Ramos (cell line): ENCODE data around the gene OR14I1.

ENCODE experiments used
- in situ Hi-C: fragments of 300-500 bp; cut with MboI; formaldehyde crosslinking; loops from one replicate; pipeline ENCODE4 v1.14.3; 2022; ENCODE audit warnings: low sequenced_read_pairs; ENCODE audit not compliant: unreplicated experiment

The OR14I1 gene

GRCh38 chr1:248702714-248703113, at the start of gene OR14I1:
Gene OR14I1 (minus strand): TSS chr1:248702766.
- in situ Hi-C loops, result no loop called here

GRCh38 chr1:248751635-248752034, 49.1 kb upstream of the OR14I1 start:
- in situ Hi-C loops, result no loop called here

- in situ Hi-C loops, result no loop called here
Measured at GRCh38 chr1:248751142-248751541, 48.6 kb upstream of the OR14I1 start.

GRCh38 chr1:248750496-248750895, 47.9 kb upstream of the OR14I1 start:
- in situ Hi-C loops, result no loop called here

GRCh38 chr1:248748211-248748610, 45.6 kb upstream of the OR14I1 start:
- in situ Hi-C loops, result no loop called here

- in situ Hi-C loops, result no loop called here
Measured at GRCh38 chr1:248740876-248741275, 38.3 kb upstream of the OR14I1 start.

GRCh38 chr1:248739572-248740205, 37.1 kb upstream of the OR14I1 start:
- in situ Hi-C loops, result no loop called here

- in situ Hi-C loops, result no loop called here
Measured at GRCh38 chr1:248737457-248737856, 34.9 kb upstream of the OR14I1 start.

- in situ Hi-C loops, result no loop called here
Measured at GRCh38 chr1:248736977-248737376, 34.4 kb upstream of the OR14I1 start.

- in situ Hi-C loops, result no loop called here
Measured at GRCh38 chr1:248733566-248733965, 31.0 kb upstream of the OR14I1 start.

- in situ Hi-C loops, result no loop called here
Measured at GRCh38 chr1:248730507-248731335, 28.2 kb upstream of the OR14I1 start.

- in situ Hi-C loops, result no loop called here
Measured at GRCh38 chr1:248714248-248714647, 11.7 kb upstream of the OR14I1 start.

- in situ Hi-C loops, result no loop called here
Measured at GRCh38 chr1:248710305-248710900, 7.8 kb upstream of the OR14I1 start.

- in situ Hi-C loops, result no loop called here
Measured at GRCh38 chr1:248704606-248705005, 2.0 kb upstream of the OR14I1 start.

- in situ Hi-C loops, result no loop called here
Measured at GRCh38 chr1:248703674-248704073, 1.1 kb upstream of the OR14I1 start.

- in situ Hi-C loops, result no loop called here
Measured at GRCh38 chr1:248699099-248699498, 3.5 kb downstream of the OR14I1 start.

- in situ Hi-C loops, result no loop called here
Measured at GRCh38 chr1:248697907-248698306, 4.7 kb downstream of the OR14I1 start.

- in situ Hi-C loops, result no loop called here
Measured at GRCh38 chr1:248696774-248697173, 5.8 kb downstream of the OR14I1 start.

- in situ Hi-C loops, result no loop called here
Measured at GRCh38 chr1:248696261-248696660, 6.3 kb downstream of the OR14I1 start.

GRCh38 chr1:248695451-248696132, 7.0 kb downstream of the OR14I1 start:
- in situ Hi-C loops, result no loop called here
